Activated CD4-positive, alpha-beta T cell treated with anti-CD3 and anti-CD28 coated beads, Interleukin-10, Interleukin-2, amounts not matched to agents 100 ng/mL and 50 ng/mL, durations not matched to agents 16 hours and 8 hours (primary cell): ENCODE results near the gene TMEM229B.

Source experiments
- DNase-seq: peaks from one replicate; pipeline ENCODE4 v3.0.0-alpha.2; 2020

The TMEM229B gene

DNA sequence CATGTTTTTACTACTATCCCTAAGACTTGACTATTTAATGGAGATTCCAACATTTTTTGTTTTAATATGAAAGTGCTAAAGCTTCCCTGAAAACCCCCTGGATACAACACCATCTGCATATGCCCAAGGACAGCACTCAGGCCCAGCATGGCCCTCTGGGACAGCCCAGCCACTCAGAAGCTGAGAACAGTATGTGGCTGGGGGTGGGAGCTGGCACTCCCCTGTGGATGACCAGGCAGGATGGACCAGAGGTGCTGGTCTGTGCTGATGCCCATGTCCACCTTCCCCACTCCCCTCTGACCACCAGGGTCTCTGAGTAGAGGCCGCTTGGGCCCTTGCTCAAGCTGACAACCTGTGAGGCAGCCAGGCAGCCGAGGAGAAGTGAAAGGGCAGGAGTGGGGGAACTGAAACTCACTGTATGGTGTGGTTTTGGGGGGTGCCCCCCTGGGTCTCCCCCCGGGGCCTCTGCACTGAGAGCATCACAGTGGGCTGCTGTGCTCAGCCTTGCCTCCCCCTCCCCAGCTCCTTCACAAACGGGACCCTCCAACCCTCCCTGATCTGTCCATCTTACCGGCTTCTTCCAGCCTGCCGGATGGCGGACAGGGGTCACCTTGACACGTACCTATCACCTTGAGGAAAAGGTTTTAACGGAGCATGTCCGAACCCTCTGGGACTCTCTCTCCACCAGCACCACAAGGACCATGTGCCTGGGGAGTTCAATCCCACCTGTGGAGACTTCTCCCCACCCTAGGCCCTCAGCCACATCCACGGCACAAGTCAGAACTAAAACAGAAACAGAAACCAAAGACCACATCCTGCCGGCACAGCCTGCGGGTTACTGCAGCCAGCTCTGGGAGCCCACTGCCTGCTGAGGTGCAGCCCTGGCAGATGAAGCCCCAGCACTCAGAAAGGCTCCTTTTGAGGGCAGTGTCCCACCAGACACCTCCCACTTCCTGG, at the start of gene TMEM229B:
Gene TMEM229B, minus strand, starts transcription at position 785 of the 957 bp plus-strand sequence. CDS start 14,798 bp downstream, outside the sequence.
- DNase-seq, result peak; percentile 92

DNA sequence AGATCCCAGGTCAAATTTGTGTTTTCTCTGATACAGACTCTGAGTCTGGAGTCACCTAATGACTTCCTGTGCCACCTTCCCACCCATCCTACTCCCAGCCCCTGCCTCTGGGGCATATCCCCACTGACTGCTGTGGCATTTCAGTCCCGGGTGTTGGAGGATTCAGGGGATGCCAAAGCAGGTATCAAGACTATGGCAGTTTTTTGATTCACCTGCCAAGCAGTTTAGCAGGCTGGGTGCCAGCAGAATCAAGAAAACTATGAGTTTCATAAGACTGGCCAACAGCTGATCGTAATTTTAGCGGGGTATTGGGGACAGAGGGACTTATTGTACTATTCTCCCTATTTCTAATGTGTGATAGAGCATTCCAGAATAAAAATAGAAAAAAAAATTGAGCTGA, 49.2 kb upstream of the TMEM229B start:
- no peak for DNase-seq

DNA sequence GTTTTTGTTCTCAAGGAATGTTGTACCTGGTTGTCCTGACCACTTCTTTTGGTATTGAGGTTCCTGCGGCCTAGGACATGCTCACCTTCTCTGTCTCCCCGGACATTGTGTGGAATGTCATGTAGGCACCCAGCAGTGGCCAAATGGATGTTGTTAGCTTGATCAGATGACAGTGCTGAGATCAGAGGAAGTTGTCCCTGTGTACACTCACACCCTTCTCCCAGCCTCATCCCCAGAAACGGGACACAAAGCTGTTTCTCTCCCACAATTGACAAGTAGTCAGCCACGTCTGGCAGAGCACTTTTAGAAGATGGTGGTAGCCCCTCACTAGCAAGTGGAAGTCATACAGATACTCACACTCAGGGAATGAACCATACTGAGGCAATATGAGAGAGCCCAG, 47.6 kb upstream of the TMEM229B start:
- no peak for DNase-seq

DNA sequence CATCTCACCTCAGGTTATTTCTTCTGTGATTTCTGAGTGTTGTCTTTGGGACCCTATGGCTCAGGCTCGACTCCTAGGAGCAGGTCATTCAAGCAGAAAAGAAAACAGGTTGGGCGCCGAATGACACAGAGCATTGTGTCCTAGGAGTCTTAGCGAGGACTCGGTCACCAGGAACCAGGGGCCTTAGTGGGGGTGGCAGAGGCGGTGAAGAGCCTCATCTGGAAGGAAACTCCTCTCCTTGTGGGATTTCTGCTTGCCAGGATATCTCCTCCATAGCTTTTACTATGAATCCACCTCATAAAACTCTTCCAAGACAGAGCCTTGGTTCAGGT, 45.2 kb upstream of the TMEM229B start:
- DNase-seq, result no peak

DNA sequence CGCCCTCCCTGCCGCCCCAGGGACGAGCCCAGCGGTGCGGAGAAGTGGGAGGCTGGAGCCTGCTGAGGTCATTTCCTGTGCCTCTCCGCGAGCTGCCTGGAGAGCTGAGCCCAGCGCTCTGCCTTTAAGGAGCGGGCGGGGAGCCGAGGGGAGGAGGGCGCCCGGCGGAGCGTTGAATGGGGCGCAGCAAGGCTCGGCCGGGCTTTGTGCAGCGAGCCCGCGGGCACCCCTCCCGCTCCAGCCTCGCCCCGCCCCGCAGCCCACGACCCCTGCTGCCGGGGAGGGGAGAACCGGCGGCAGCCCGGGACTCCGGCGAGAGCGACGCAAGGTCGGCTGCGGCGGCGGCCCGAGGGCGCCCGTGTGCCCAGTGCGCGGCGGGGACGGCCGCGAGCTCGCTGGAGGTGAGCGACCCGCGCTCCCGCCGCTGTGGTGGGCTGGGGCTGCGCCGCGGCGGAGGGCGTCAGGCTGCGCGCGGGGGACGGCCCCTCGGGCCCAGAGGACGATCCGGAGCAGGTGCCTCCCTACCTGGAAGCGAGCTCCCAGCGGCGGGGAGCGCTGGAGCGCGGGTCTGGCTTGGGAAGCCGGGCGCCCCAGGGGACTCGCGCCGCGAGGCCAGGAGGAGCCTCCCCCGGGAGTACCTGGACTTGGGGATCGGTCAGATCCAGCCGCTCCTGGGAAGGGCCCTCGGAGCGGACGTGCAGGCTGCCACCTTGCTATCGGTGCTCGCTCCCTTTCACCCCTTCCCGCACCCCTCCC, 44.7 kb upstream of the TMEM229B start, which contains the start of gene PLEKHH1:
Gene PLEKHH1, plus strand, starts transcription at position 293 of the 756 bp plus-strand sequence. CDS start 8,578 bp downstream, outside the sequence.
- peak; percentile 69 for DNase-seq

DNA sequence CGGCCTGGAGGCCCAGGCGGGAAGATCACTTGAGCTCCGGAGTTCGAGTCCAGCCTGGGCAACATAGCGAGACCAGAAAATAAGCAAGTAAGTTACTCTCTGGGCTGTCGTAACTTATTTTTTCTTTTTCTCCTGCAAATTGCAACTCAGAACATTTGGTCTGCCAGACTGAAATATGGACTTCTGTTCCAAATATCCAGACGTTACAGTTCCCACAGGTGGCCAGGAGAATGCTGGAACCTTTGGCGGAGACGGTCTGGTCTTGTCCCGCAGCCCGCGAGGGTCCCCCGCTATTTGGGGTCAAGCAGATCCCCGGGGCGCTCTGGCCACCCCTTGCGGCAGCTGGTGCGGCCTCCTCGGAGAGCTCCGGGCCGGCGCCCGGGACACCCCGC, 44.1 kb upstream of the TMEM229B start:
- no peak for DNase-seq

DNA sequence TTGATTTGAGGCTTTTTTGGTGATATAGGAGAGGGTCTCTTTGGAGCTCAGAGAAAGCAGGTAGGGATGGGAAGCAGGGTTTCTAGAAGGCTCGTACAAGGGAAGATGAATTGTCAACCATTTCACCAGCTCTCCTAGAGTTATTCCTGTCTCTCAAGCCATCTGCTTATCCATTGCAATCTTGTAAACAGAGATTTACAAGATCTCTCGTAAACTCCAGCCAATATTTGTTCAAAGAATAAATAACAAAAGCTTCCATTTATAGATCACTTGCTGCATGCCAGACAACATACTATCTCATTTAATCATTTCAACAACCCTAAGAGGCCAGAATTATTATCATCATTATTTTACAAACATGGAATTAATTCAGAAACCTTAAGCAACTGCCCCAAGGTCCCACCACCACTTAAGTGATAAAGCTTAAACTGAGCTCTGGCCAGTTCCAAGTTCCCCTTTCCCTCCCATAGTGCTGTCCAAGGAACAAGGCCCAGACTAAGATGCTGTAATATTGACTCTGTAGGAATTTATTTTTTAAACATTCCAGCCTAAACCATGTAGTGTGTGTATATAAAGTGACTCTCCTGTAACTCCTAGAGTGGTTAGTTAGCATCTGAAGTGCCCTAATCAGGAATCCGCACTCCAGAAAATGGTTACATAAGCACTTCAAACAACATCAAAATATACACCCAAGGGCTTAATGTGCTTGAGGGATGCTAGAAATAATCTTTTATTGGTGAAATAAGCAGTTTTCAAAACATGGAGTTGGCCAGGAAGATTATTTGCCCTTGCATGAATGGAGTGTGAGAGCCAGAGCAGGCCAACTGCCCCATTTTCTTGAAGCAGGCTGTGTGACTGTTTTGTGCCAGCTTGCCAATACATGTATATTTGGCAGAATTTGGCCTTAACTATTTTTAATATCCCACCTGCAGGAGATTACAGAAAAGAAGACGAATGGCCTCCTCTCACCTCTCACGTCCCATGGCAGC, 41.7 kb upstream of the TMEM229B start:
- DNase-seq, result no peak

DNA sequence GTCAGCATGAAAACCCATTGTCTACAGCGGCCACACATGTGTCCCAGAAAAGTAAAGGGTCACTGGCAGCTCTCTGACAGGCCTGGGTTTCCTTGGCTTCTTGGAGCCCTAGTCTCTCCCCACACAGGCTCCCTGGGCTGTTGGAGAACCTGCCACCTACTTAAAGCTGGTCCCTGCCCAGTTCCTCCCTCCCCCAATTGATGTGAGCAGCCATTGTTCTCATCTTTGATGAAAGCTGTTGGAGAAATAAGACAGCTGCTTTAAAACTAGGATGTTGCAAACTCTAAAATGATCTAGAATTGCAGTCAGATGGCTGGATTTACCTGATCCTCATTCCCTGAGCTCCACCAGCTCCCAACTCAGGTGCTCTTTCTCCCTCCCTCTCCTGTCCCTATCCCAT, 39.8 kb upstream of the TMEM229B start:
- DNase-seq, result no peak

DNA sequence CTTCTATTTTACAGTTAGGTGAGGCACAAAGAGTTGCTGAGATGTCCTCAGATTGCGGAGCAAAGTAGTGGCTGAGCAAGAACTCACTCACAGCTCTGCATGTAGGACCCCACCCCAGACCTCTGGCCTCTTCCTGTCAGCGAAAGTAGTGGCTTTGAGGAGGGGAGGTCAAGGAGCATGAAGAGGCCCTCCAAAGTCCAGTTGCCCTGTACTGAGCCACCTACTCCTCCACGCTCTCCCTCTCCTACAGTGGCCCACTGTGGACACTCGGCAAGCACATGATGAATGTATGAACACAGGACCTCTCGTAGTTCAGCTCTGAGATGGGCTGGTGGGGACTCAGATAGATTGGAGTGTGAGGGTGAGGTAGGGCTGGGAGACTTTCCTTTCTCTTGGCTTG, 39.2 kb upstream of the TMEM229B start:
- no peak for DNase-seq

DNA sequence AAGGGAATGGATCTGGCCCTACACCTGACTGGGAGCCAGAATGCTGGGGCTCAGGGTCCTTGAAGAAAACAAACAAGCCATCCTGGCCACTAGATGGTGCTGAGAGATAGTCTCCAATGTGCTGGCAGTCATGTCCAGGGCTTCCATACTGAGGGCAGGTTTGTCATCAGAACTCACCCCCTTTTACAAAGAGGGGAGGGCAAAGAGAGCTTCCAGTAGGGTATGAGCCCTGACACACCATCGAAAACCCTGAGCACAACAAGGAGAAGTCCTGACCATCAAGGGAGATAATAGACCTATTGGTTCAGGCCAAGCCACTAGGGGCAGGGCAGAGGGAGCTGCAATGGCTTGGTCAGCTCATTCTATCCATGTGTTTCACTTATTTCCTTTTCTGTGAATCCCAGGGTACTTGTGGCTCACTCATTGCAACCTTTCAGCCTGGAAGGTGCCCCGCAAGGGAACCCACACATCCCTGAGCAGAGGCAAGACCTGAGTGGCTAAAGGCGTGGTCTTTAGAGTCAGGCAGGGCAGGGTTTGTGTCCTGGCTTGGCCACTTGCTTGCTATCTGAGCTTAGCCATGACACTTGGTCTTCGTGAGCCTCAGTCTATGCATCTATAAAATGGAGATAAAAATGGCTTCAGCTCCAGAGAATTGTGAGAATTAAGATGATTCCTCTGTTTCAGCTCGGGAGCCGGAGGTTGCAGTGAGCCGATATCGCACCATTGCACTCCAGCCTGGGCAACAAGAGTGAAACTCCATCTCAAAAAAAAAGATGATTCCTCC, 38.3 kb upstream of the TMEM229B start:
- DNase-seq, result peak; percentile 61

DNA sequence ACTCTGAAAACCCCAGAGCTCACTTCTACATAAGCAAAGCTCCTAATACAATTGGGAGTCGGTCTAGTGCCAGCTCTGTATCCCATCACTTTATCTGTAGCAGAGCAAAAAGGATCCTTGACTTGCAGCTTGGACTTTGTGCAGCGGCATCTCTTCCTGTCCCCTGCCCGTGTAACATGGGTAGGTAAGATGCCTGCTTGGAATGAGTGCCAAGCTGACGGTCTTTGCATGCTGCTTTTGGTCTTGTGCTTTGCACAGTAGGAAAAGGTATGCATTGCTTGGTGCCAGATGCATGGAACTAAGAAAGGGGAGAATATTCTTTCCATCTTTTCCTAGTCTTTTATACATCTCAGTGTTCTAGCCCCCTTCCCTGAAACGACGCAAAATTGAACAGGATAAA, 37.7 kb upstream of the TMEM229B start:
- DNase-seq, result no peak

DNA sequence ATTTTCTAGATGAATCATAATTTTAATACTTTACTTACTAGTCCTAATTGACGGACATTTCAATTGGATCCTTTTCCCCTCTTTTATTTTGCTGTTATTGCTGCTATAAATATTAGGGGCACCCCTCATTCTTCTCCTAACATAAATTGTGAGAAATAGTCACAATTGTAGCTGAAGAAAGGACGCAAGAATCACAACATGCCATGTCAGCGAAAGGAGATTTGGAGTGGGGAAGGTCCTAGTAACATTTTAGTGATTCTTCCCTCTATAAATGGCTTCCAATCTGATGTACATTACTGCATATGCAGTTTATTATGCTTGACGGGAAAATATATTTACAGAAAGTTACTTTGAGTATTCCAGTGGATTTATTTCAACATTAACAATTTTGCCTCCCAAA, 36.9 kb upstream of the TMEM229B start:
- DNase-seq, result no peak

DNA sequence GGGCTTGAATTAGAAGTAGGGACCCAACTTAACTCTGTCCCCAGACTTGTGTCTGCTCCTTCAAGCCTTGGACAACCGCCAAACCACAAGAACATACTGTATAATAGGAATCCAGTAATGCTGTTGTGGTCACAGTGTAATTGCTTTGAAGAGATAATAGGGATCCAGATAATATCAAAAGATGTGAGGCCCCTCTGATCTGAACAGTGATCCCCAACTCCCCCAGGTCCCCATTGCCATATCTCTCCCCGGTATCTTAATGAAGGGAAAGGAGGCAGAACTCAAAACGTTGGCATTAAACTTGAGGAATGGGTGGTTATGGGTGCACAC, 36.1 kb upstream of the TMEM229B start:
- no peak for DNase-seq

DNA sequence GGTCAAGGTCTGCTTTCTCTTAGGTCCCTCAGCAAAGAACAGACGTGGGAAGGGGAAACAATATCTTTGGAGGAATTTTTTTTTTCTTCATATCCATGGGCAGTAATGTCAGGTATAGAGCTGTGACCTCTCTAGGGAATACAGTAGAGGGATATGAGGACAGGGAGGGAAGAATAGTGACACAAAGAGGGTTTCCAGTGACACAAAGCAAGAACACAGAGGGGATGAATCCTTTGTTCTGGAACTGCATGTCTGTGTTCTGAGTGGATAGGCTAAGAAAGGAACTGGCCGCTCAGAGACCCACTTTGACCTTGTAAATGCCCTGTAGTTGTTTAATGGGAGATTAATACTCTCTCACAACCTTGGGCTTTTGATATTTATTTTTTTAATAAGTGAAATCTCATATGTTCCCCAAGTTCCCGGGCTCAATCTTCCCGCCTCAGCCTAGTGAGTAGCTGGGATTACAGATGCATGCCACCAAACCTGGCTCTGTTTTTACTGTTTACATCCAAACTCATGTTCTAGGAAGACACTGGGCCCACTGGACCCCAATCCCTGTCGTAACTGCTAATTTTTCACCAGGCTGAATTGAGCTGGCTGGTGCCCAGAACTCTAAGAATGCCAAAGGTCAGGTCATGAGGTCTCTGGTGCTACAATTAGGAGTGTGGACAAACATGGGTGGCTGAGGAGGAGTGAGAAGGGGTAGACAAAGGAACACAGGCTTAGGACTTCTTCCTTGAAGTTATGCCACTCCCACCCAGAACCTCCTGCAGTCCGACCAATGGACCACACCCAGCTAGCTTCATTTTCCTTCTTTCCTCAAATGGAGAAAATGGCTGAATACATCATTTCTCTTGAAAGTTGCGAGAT, 35.5 kb upstream of the TMEM229B start:
- no peak for DNase-seq

DNA sequence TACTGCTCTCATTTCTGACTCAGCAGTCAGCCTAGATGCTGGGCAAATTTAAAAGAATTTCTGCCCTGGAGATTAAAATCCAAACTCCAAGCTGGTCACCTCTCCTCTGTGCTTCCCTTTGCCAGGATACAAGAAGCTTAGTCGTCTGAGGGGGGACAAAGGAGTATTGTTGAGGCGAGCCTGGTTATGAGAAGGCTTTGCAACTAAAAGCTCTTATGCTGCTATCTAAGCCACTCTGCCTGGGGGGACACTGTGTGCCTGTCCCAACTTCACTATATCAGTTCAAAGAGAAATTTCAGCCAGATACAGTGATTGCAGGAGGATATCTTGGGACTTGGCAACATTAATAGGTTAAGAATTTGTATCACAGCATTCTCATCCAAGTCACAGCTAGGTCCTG, 33.7 kb upstream of the TMEM229B start:
- DNase-seq, result no peak

DNA sequence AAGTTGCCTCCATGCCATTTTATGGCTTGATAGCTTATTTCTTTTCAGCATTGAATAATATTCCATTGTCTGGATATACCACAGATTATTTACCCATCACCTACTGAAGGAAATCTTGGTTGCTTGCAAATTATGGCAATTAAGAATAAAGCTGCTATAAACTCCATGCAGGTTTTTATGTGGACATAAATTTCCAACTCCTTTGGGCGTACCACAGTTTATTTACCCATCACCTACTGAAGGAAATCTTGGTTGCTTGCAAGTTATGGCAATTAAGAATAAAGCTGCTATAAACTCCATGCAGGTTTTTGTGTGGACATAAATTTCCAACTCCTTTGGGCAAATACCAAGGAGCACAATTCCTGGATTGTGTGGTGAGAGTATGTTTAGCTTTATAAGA, 32.0 kb upstream of the TMEM229B start:
- DNase-seq, result no peak

DNA sequence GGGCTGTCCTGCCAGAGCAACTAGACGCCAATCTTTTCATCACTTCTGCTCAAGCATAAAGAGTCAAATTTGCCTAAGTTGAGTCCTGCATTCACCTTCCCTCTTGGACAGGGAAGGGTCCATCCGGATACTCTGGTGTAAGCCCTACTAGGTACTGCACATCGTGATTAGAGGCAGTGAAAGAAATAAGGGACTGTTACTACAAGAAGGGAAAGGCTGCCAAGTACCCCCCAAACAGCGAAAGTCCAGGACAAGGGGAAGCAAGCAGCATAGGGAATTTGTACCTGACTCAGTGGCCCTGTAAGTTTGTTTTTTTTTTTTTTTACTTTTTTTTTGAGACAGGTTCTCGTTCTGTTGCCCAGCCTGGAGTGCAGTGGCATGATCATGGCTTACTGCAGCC, 30.9 kb upstream of the TMEM229B start:
- DNase-seq, result no peak

DNA sequence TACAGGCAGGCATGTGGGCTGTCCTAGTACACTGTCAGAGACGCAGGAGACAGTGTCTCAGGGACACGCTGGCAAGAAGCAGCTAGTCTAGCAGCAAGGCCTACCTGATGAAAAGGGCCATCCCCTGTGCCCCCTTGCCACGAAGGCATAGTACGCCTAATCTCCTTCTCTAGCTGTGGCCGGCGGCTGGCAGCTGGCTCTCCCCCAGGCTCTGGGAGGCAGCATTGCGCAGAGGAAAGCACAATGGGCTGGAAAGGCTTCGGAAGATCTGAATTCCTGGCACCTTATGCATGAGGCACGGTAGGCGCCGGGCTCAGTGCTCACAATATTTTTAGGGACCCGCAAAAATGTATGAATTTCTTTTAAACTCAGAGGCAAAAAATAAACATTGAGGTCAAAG, 28.6 kb upstream of the TMEM229B start:
- no peak for DNase-seq

DNA sequence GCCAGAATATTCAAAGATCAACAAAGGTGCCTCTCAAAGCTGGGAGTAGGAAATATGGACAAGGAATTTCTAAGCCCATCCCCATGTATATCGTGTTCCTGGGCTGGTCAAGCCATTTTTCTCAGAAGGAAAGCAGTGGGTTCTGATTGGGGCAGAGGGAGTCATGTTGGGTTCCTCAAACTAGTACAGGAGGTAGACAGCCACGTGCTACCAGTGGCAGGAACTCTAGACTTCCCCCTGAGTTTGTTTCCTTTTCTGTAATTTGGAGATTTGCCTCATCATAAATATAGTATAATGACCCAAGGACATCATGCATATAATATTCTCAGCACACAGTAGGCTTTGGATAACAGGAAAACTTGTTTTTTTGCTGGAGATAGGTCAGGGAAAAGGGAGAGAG, 28.2 kb upstream of the TMEM229B start:
- DNase-seq, result no peak

DNA sequence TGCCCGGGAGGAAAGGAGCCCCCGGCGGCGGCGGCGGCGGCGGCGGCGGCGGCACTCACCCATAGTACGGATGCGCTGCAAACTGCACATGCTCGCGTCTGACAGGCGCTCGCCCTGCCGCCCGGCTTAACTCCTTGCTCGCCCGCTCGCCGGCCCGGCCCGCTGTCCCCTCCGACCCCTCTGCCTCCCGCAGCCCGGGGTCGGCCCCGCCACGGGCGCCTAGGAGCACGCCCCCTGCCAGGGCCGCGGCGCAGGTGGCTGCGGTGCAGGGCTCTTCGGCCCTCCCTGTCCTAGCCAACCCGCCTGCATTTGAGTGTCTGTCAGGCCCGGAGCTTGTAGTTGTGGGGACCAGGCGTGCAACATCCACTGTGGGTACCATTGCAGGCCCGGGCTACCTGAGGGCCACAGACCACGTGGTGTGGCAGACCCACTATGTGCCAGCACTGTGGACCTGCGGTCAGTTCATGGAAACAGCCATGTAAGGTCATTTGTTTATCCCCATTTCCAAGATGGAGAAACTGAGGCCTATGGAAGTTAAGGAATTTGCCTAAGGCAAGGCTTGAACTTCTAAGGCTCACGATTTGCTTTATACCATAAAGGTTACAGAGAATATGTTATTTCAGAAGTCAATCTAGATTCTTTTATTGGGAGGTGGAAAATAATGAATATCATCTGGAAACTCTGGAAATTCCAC, 27.0 kb upstream of the TMEM229B start:
- peak; percentile 36 for DNase-seq
